ENCODE measurements around the gene PNPLA3. TPM values are rescaled to one million over a fixed set of nuclear protein-coding genes. Genes with fewer than 3 reads are reported as not detected.

The PNPLA3 gene
- polyA plus RNA-seq, 1 of the 3 experiments (the other 2 are of a cell fraction) = 3.2 TPM

DNA sequence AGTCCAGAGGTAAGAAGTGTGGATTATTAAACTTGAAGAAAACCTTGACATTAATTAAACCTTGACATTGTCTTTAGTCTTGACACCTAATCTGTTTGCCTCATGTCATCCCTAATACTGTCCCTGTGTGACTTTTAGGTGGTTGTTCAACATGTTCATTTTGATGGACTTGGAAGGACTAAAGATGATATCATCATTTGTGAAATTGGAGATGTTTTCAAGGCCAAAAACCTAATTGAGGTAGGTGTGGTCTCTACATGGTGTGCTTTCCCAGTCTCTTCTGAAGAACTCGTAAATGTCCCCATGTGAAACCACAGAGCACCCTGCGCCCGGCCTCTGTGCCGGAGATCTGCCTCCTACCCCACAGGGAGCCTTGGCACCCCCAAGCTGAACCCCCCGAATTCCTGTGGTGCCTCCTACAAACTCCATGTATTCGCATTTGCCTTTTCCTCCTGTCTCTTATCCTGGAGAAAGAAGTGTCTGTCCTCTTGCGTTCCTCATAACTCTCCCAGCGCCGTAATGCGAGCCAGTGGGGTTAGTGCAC is 40.8 kb downstream of the PNPLA3 start:
- H2AFZ ChIP-seq (ENCODE audit: low read depth) = no peak overlapping the region
- H3K9me2 ChIP-seq = no peaks in the 10 kb centered on the region
- peaks cover 12% of the 10 kb centered on the region; the same call in 1 of the 2 replicates for H4K20me1 ChIP-seq (ENCODE audit: insufficient read depth)
- ChIA-PET POLR2A (no interaction called here), CTCF (interaction anchor here (1.5 kb wide), 1 partner anchor 29 kb away, joined by 3 read pairs; no protein-coding TSS in a partner anchor)
- DNase-seq = no peak
- no peaks in the 10 kb centered on the region for H3K9me3 ChIP-seq
- H3F3A ChIP-seq (replicated peaks; ENCODE audit: insufficient read depth) = no peaks in the 10 kb centered on the region
- H3K4me3 ChIP-seq (ENCODE audit: low read depth in 2 of 2, low read length in 1 of 2) = no peak overlapping the region
- no peak for TF ChIP-seq NFIC (IDR thresholded peaks at IDR 0.05; ENCODE audit: borderline replicate concordance)
- 92% methylated on average over 10 of the region's 10 CpGs for WGBS (ENCODE audit: low lambda C conversion rate)
- no peak overlapping the region for H3K9ac ChIP-seq
- no peak overlapping the region for H3K4me2 ChIP-seq
- peaks cover 30% of the 10 kb centered on the region for H3K79me2 ChIP-seq (ENCODE audit: insufficient read depth)
- no peaks in the 10 kb centered on the region for H3K4me1 ChIP-seq (ENCODE audit: control insufficient read depth in 1 of 2, insufficient read depth in 2 of 2, low read depth in 1 of 2, low read length in 1 of 2)
- peaks cover 35 to 40% of the 10 kb centered on the region in 2 experiments for H3K36me3 ChIP-seq (replicated peaks in 1 of 2; ENCODE audit: control insufficient read depth in 1 of 2, insufficient read depth in 2 of 2, low read length in 1 of 2)
- no peak overlapping the region for H3K27ac ChIP-seq (ENCODE audit: low read depth in 2 of 2, low read length in 1 of 2)
- H3K27me3 ChIP-seq (ENCODE audit: insufficient read depth) = no peaks in the 10 kb centered on the region

DNA sequence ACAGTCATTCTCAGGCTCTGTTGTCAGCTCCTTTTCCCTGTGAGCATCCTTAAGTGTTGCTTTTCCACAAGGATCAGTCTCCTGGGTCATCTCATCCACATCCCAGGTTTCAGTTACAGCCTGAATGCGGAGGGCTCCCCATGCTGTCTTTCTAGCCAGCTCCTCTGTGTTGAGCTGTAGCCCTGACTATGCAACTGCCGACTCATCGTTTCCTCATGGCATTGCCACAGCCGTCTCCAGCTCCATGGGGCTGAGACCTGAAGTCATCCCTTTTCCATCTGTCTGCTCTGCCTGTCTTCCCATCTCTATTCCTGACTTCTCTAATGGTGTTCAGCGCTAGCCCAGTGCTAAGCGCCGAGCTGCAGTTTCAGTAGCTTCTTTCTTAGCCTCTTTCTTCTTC is 43.5 kb downstream of the PNPLA3 start:
- H3K9me3 ChIP-seq = no peaks in the 10 kb centered on the region
- H3K9ac ChIP-seq = no peak overlapping the region
- H3F3A ChIP-seq (replicated peaks; ENCODE audit: insufficient read depth) = no peaks in the 10 kb centered on the region
- TF ChIP-seq USF1 (IDR thresholded peaks at IDR 0.05; ENCODE audit: borderline replicate concordance, low read depth) = no peak
- no peak for TF ChIP-seq TCF12 (IDR thresholded peaks at IDR 0.05)
- H3K4me2 ChIP-seq = no peak overlapping the region
- peaks cover 35 to 57% of the 10 kb centered on the region in 2 experiments for H3K36me3 ChIP-seq (replicated peaks in 1 of 2; ENCODE audit: control insufficient read depth in 1 of 2, insufficient read depth in 2 of 2, low read length in 1 of 2)
- H3K4me1 ChIP-seq (ENCODE audit: control insufficient read depth in 1 of 2, insufficient read depth in 2 of 2, low read depth in 1 of 2, low read length in 1 of 2) = no peaks in the 10 kb centered on the region
- WGBS (ENCODE audit: low lambda C conversion rate) = 93% methylated on average over 7 of the region's 7 CpGs
- H3K4me3 ChIP-seq (ENCODE audit: low read depth in 2 of 2, low read length in 1 of 2) = no peak overlapping the region
- H3K27me3 ChIP-seq (ENCODE audit: insufficient read depth) = no peaks in the 10 kb centered on the region
- H2AFZ ChIP-seq (ENCODE audit: low read depth) = no peak overlapping the region
- no peaks in the 10 kb centered on the region for H3K9me2 ChIP-seq
- 0 out of 2 replicates have a peak, but pooled peaks cover 7% of the 10 kb centered on the region for H4K20me1 ChIP-seq (ENCODE audit: insufficient read depth)
- H3K79me2 ChIP-seq (ENCODE audit: insufficient read depth) = peaks cover 4% of the 10 kb centered on the region; the same call in 1 of the 2 replicates
- POLR2A ChIA-PET = no interaction called here
- H3K27ac ChIP-seq (ENCODE audit: low read depth in 2 of 2, low read length in 1 of 2) = no peak overlapping the region
- CTCF ChIA-PET = no interaction called here
- no peak for DNase-seq

DNA sequence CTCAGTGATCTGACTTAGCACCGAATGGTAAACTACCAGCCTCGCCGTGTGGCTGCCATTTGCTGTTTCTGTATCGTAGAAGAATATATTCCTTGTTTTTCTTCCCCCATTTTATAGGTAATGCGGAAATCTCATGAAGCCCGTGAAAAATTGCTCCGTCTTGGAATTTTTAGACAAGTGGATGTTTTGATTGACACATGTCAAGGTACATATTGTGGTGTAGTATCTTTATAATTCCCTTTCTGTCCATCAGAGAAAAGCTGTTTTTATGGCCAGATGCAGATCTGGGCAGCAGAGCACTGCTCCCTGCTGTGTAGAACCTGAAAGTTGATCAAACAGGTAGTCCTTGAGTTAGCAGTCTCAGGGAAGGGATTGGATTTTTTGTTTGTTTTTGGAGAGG is 45.0 kb downstream of the PNPLA3 start:
- ChIA-PET POLR2A (no interaction called here), CTCF (no interaction called here)
- no peak overlapping the region for H3K4me3 ChIP-seq (ENCODE audit: low read depth in 2 of 2, low read length in 1 of 2)
- peaks cover 33 to 72% of the 10 kb centered on the region in 2 experiments for H3K36me3 ChIP-seq (replicated peaks in 1 of 2; ENCODE audit: control insufficient read depth in 1 of 2, insufficient read depth in 2 of 2, low read length in 1 of 2)
- H3K27me3 ChIP-seq (ENCODE audit: insufficient read depth) = no peaks in the 10 kb centered on the region
- H3K9me3 ChIP-seq = no peaks in the 10 kb centered on the region
- no peak for TF ChIP-seq ELF1 (IDR thresholded peaks at IDR 0.05)
- TF ChIP-seq SMC3 (IDR thresholded peaks at IDR 0.05; ENCODE audit: low read depth, low read length) = no peak
- TF ChIP-seq NFIC (IDR thresholded peaks at IDR 0.05; ENCODE audit: borderline replicate concordance) = no peak
- no peak for TF ChIP-seq GABPA (IDR thresholded peaks at IDR 0.05; ENCODE audit: low read depth)
- no peak for TF ChIP-seq FOXJ3 (CRISPR knock-in tag; IDR thresholded peaks at IDR 0.05)
- TF ChIP-seq TCF12 (IDR thresholded peaks at IDR 0.05) = no peak
- TF ChIP-seq EZH2phosphoT487 (IDR thresholded peaks at IDR 0.05; ENCODE audit: borderline replicate concordance, low read depth) = no peak
- TF ChIP-seq, protein P1, sequence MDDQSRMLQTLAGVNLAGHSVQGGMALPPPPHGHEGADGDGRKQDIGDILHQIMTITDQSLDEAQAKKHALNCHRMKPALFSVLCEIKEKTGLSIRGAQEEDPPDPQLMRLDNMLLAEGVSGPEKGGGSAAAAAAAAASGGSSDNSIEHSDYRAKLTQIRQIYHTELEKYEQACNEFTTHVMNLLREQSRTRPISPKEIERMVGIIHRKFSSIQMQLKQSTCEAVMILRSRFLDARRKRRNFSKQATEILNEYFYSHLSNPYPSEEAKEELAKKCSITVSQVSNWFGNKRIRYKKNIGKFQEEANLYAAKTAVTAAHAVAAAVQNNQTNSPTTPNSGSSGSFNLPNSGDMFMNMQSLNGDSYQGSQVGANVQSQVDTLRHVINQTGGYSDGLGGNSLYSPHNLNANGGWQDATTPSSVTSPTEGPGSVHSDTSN (IDR thresholded peaks at IDR 0.05) = no peak
- TF ChIP-seq RFX5 (IDR thresholded peaks at IDR 0.05; ENCODE audit: low read length) = no peak
- TF ChIP-seq MXI1 (IDR thresholded peaks at IDR 0.05; ENCODE audit: low read depth, low read length) = no peak
- TF ChIP-seq RAD21 (IDR thresholded peaks at IDR 0.05; ENCODE audit: low read length) = no peak
- no peak for TF ChIP-seq GATA2 (CRISPR knock-in tag; IDR thresholded peaks at IDR 0.05)
- TF ChIP-seq RCOR1 (IDR thresholded peaks at IDR 0.05; ENCODE audit: low read length) = no peak
- TF ChIP-seq MEF2A (IDR thresholded peaks at IDR 0.05; ENCODE audit: borderline replicate concordance, low read depth) = no peak
- TF ChIP-seq USF1 (IDR thresholded peaks at IDR 0.05; ENCODE audit: borderline replicate concordance, low read depth) = no peak
- H3K4me2 ChIP-seq = no peak overlapping the region
- 0 out of 2 replicates have a peak, but pooled peaks cover 7% of the 10 kb centered on the region for H4K20me1 ChIP-seq (ENCODE audit: insufficient read depth)
- H3K4me1 ChIP-seq (ENCODE audit: control insufficient read depth in 1 of 2, insufficient read depth in 2 of 2, low read depth in 1 of 2, low read length in 1 of 2) = no peaks in the 10 kb centered on the region
- WGBS (ENCODE audit: low lambda C conversion rate) = 97% methylated on average over 7 of the region's 7 CpGs
- H3K27ac ChIP-seq (ENCODE audit: low read depth in 2 of 2, low read length in 1 of 2) = no peak overlapping the region
- no peaks in the 10 kb centered on the region for H3K9me2 ChIP-seq
- H3K79me2 ChIP-seq (ENCODE audit: insufficient read depth) = no peaks in the 10 kb centered on the region
- H2AFZ ChIP-seq (ENCODE audit: low read depth) = no peak overlapping the region
- no peaks in the 10 kb centered on the region for H3F3A ChIP-seq (replicated peaks; ENCODE audit: insufficient read depth)
- no peak overlapping the region for H3K9ac ChIP-seq
- no peak for DNase-seq

All from SK-N-SH (cell line).